HG03469 (cell line): ENCODE measurements around the gene FAM241B.

Experiments used
- ATAC-seq: cut with Tn5 transposase; IDR thresholded peaks from one replicate; pipeline ENCODE4 v1.9.1; 2021; ENCODE audit warnings: mild to moderate bottlenecking, moderate library complexity, moderate number of reproducible peaks; ENCODE audit not compliant: unreplicated experiment

Gene FAM241B

GRCh38 chr10:69647126-69647525 lies 17.1 kb downstream of the FAM241B start:
- no peak for ATAC-seq

GRCh38 chr10:69647819-69648218 lies 17.8 kb downstream of the FAM241B start:
- ATAC-seq = no peak

GRCh38 chr10:69648461-69648860 lies 18.4 kb downstream of the FAM241B start:
- ATAC-seq = no peak

- no peak for ATAC-seq
Observed at GRCh38 chr10:69649786-69650550, 19.9 kb downstream of the FAM241B start.

- ATAC-seq = no peak
Observed at GRCh38 chr10:69650589-69651261, 20.7 kb downstream of the FAM241B start.

- ATAC-seq = no peak
Observed at GRCh38 chr10:69651362-69651761, 21.3 kb downstream of the FAM241B start.

GRCh38 chr10:69652111-69652856 lies 22.2 kb downstream of the FAM241B start:
- no peak for ATAC-seq

- ATAC-seq = no peak
Observed at GRCh38 chr10:69652857-69653199, 22.8 kb downstream of the FAM241B start.

- no peak for ATAC-seq
Observed at GRCh38 chr10:69653561-69653960, 23.5 kb downstream of the FAM241B start.

- ATAC-seq = no peak
Observed at GRCh38 chr10:69655124-69655867, 25.2 kb downstream of the FAM241B start.

- ATAC-seq = no peak
Observed at GRCh38 chr10:69655868-69656555, 26.0 kb downstream of the FAM241B start.

- ATAC-seq = no peak
Observed at GRCh38 chr10:69656742-69657269, 26.8 kb downstream of the FAM241B start.

- no peak for ATAC-seq
Observed at GRCh38 chr10:69657430-69657829, 27.4 kb downstream of the FAM241B start.

- ATAC-seq = no peak
Observed at GRCh38 chr10:69657866-69658265, 27.8 kb downstream of the FAM241B start.

- no peak for ATAC-seq
Observed at GRCh38 chr10:69659241-69660038, 29.4 kb downstream of the FAM241B start.

GRCh38 chr10:69660296-69660695 lies 30.2 kb downstream of the FAM241B start:
- no peak for ATAC-seq

GRCh38 chr10:69661414-69662172 lies 31.5 kb downstream of the FAM241B start:
- no peak for ATAC-seq

- ATAC-seq = no peak
Observed at GRCh38 chr10:69662173-69662877, 32.3 kb downstream of the FAM241B start.
